ENCODE data around the gene PRR27. TPM values are rescaled to one million over a fixed set of nuclear protein-coding genes. Genes with fewer than 3 reads are reported as not detected.

PRR27 gene
- not detected for total RNA-seq
- not detected for polyA plus RNA-seq
- long read RNA-seq, donor 1: 0 reads
- long read RNA-seq, donor 2: 0 reads
- long read RNA-seq, donor 3: 0 reads
- long read RNA-seq, donor 4: 0 reads

GRCh38 chr4:70153937-70154336 is at the start of gene PRR27:
Gene PRR27 (plus strand): TSS chr4:70154237. CDS start chr4:70154376, 139 bp downstream.
- intact Hi-C loops (cut with DNase I): no loop called here
- no peak for ATAC-seq
- Histone ChIP-seq H3K4me1 (ENCODE audit: control insufficient read depth, insufficient read depth, low read length) (no peaks in the 10 kb centered on the region), H3K27me3 (ENCODE audit: control insufficient read depth, insufficient read depth) (no peaks in the 10 kb centered on the region), H3K4me3 (ENCODE audit: low read length) (no peak within 1 kb of the TSS), H3K9me3 (ENCODE audit: control insufficient read depth, low read length) (no peaks in the 10 kb centered on the region), H3K27ac (ENCODE audit: low read length) (no peak within 1 kb of the TSS)
- WGBS: 83% methylated on average over 3 of the region's 3 CpGs
- no peak for DNase-seq

- Histone ChIP-seq H3K27me3 (ENCODE audit: control insufficient read depth, insufficient read depth) (no peaks in the 10 kb centered on the region), H3K4me1 (ENCODE audit: control insufficient read depth, insufficient read depth, low read length) (no peaks in the 10 kb centered on the region), H3K27ac (ENCODE audit: low read length) (no peak overlapping the region), H3K4me3 (ENCODE audit: low read length) (no peak overlapping the region), H3K9me3 (ENCODE audit: control insufficient read depth, low read length) (no peaks in the 10 kb centered on the region)
- intact Hi-C loops (cut with DNase I): no loop called here
- DNase-seq (no peak), ATAC-seq (no peak)
Measured at GRCh38 chr4:70110917-70111316, 43.1 kb upstream of the PRR27 start.

- Histone ChIP-seq H3K27me3 (ENCODE audit: control insufficient read depth, insufficient read depth) (no peaks in the 10 kb centered on the region), H3K9me3 (ENCODE audit: control insufficient read depth, low read length) (no peaks in the 10 kb centered on the region), H3K27ac (ENCODE audit: low read length) (no peak overlapping the region), H3K4me3 (ENCODE audit: low read length) (no peak overlapping the region), H3K4me1 (ENCODE audit: control insufficient read depth, insufficient read depth, low read length) (no peaks in the 10 kb centered on the region)
- 66% methylated on average over 1 of the region's 1 CpG for WGBS
- intact Hi-C loops (cut with DNase I): no loop called here
- ATAC-seq (no peak), DNase-seq (no peak)
Measured at GRCh38 chr4:70113656-70114055, 40.4 kb upstream of the PRR27 start.

GRCh38 chr4:70114096-70114495 is 39.9 kb upstream of the PRR27 start:
- H3K27me3 ChIP-seq (ENCODE audit: control insufficient read depth, insufficient read depth): no peaks in the 10 kb centered on the region
- no peak overlapping the region for H3K27ac ChIP-seq (ENCODE audit: low read length)
- intact Hi-C loops (cut with DNase I): no loop called here
- no peaks in the 10 kb centered on the region for H3K4me1 ChIP-seq (ENCODE audit: control insufficient read depth, insufficient read depth, low read length)
- DNase-seq (no peak), ATAC-seq (no peak)
- 43% methylated on average over 2 of the region's 2 CpGs for WGBS
- H3K9me3 ChIP-seq (ENCODE audit: control insufficient read depth, low read length): no peaks in the 10 kb centered on the region
- H3K4me3 ChIP-seq (ENCODE audit: low read length): no peak overlapping the region

GRCh38 chr4:70120323-70120722 is 33.7 kb upstream of the PRR27 start:
- intact Hi-C loops (cut with DNase I): no loop called here
- DNase-seq (no peak), ATAC-seq (no peak)
- Histone ChIP-seq H3K27ac (ENCODE audit: low read length) (no peak overlapping the region), H3K27me3 (ENCODE audit: control insufficient read depth, insufficient read depth) (no peaks in the 10 kb centered on the region), H3K9me3 (ENCODE audit: control insufficient read depth, low read length) (no peaks in the 10 kb centered on the region), H3K4me3 (ENCODE audit: low read length) (no peak overlapping the region), H3K4me1 (ENCODE audit: control insufficient read depth, insufficient read depth, low read length) (no peaks in the 10 kb centered on the region)
- 75% methylated on average over 1 of the region's 1 CpG for WGBS

- Histone ChIP-seq H3K27me3 (ENCODE audit: control insufficient read depth, insufficient read depth) (no peaks in the 10 kb centered on the region), H3K4me3 (ENCODE audit: low read length) (no peak overlapping the region), H3K4me1 (ENCODE audit: control insufficient read depth, insufficient read depth, low read length) (no peaks in the 10 kb centered on the region), H3K27ac (ENCODE audit: low read length) (no peak overlapping the region), H3K9me3 (ENCODE audit: control insufficient read depth, low read length) (no peaks in the 10 kb centered on the region)
- 66% methylated on average over 15 of the region's 15 CpGs for WGBS
- ATAC-seq (no peak), DNase-seq (no peak)
- intact Hi-C loops (cut with DNase I): no loop called here
Measured at GRCh38 chr4:70133473-70133872, 20.6 kb upstream of the PRR27 start.

- no peaks in the 10 kb centered on the region for H3K4me1 ChIP-seq (ENCODE audit: control insufficient read depth, insufficient read depth, low read length)
- 68% methylated on average over 3 of the region's 3 CpGs for WGBS
- H3K27ac ChIP-seq (ENCODE audit: low read length): no peak overlapping the region
- DNase-seq (no peak), ATAC-seq (no peak)
- no peak overlapping the region for H3K4me3 ChIP-seq (ENCODE audit: low read length)
- intact Hi-C loops (cut with DNase I): no loop called here
- no peaks in the 10 kb centered on the region for H3K9me3 ChIP-seq (ENCODE audit: control insufficient read depth, low read length)
- no peaks in the 10 kb centered on the region for H3K27me3 ChIP-seq (ENCODE audit: control insufficient read depth, insufficient read depth)
Measured at GRCh38 chr4:70138751-70139150, 15.3 kb upstream of the PRR27 start.

GRCh38 chr4:70151271-70151670 is 2.8 kb upstream of the PRR27 start:
- 64% methylated on average over 3 of the region's 3 CpGs for WGBS
- no peak for ATAC-seq

GRCh38 chr4:70152088-70152487 is 1.9 kb upstream of the PRR27 start:
- DNase-seq (no peak), ATAC-seq (no peak)
- H3K27me3 ChIP-seq (ENCODE audit: control insufficient read depth, insufficient read depth): no peaks in the 10 kb centered on the region
- intact Hi-C loops (cut with DNase I): no loop called here
- WGBS: 87% methylated on average over 2 of the region's 2 CpGs
- no peaks in the 10 kb centered on the region for H3K4me1 ChIP-seq (ENCODE audit: control insufficient read depth, insufficient read depth, low read length)
- no peak overlapping the region for H3K4me3 ChIP-seq (ENCODE audit: low read length)
- no peaks in the 10 kb centered on the region for H3K9me3 ChIP-seq (ENCODE audit: control insufficient read depth, low read length)
- H3K27ac ChIP-seq (ENCODE audit: low read length): no peak overlapping the region

More at GRCh38 chr4:70151271-70151670, 2.8 kb upstream of the PRR27 start:
- no peak overlapping the region for H3K27ac ChIP-seq (ENCODE audit: low read length)
- no peaks in the 10 kb centered on the region for H3K27me3 ChIP-seq (ENCODE audit: control insufficient read depth, insufficient read depth)
- H3K9me3 ChIP-seq (ENCODE audit: control insufficient read depth, low read length): no peaks in the 10 kb centered on the region
- H3K4me3 ChIP-seq (ENCODE audit: low read length): no peak overlapping the region
- no peak for DNase-seq
- intact Hi-C loops (cut with DNase I): no loop called here
- no peaks in the 10 kb centered on the region for H3K4me1 ChIP-seq (ENCODE audit: control insufficient read depth, insufficient read depth, low read length)

- ATAC-seq (no peak), DNase-seq (no peak)
- no peaks in the 10 kb centered on the region for H3K9me3 ChIP-seq (ENCODE audit: control insufficient read depth, low read length)
- no peaks in the 10 kb centered on the region for H3K27me3 ChIP-seq (ENCODE audit: control insufficient read depth, insufficient read depth)
- no peaks in the 10 kb centered on the region for H3K4me1 ChIP-seq (ENCODE audit: control insufficient read depth, insufficient read depth, low read length)
- no peak overlapping the region for H3K4me3 ChIP-seq (ENCODE audit: low read length)
- 66% methylated on average over 2 of the region's 2 CpGs for WGBS
- intact Hi-C loops (cut with DNase I): no loop called here
- H3K27ac ChIP-seq (ENCODE audit: low read length): no peak overlapping the region
Measured at GRCh38 chr4:70158576-70158975, 4.5 kb downstream of the PRR27 start.

GRCh38 chr4:70177090-70177489 is 23.1 kb downstream of the PRR27 start:
- no peaks in the 10 kb centered on the region for H3K27me3 ChIP-seq (ENCODE audit: control insufficient read depth, insufficient read depth)
- intact Hi-C loops (cut with DNase I): no loop called here
- WGBS: 74% methylated on average over 5 of the region's 5 CpGs
- DNase-seq: no peak
- no peak overlapping the region for H3K27ac ChIP-seq (ENCODE audit: low read length)
- H3K4me1 ChIP-seq (ENCODE audit: control insufficient read depth, insufficient read depth, low read length): no peaks in the 10 kb centered on the region
- no peaks in the 10 kb centered on the region for H3K9me3 ChIP-seq (ENCODE audit: control insufficient read depth, low read length)
- ATAC-seq: no peak
- H3K4me3 ChIP-seq (ENCODE audit: low read length): no peak overlapping the region

GRCh38 chr4:70178075-70178660 is 24.1 kb downstream of the PRR27 start:
- H3K27ac ChIP-seq (ENCODE audit: low read length): no peak overlapping the region
- no peaks in the 10 kb centered on the region for H3K4me1 ChIP-seq (ENCODE audit: control insufficient read depth, insufficient read depth, low read length)
- DNase-seq (no peak), ATAC-seq (no peak)
- WGBS: 70% methylated on average over 5 of the region's 5 CpGs
- intact Hi-C loops (cut with DNase I): no loop called here
- H3K27me3 ChIP-seq (ENCODE audit: control insufficient read depth, insufficient read depth): no peaks in the 10 kb centered on the region
- no peak overlapping the region for H3K4me3 ChIP-seq (ENCODE audit: low read length)
- no peaks in the 10 kb centered on the region for H3K9me3 ChIP-seq (ENCODE audit: control insufficient read depth, low read length)
